GM19452 (cell line): ENCODE data around the gene PCYT2.

Experiments used
- ATAC-seq: cut with Tn5 transposase; IDR thresholded peaks from one replicate; pipeline ENCODE4 v1.9.1; 2021; ENCODE audit not compliant: unreplicated experiment

The PCYT2 gene

DNA sequence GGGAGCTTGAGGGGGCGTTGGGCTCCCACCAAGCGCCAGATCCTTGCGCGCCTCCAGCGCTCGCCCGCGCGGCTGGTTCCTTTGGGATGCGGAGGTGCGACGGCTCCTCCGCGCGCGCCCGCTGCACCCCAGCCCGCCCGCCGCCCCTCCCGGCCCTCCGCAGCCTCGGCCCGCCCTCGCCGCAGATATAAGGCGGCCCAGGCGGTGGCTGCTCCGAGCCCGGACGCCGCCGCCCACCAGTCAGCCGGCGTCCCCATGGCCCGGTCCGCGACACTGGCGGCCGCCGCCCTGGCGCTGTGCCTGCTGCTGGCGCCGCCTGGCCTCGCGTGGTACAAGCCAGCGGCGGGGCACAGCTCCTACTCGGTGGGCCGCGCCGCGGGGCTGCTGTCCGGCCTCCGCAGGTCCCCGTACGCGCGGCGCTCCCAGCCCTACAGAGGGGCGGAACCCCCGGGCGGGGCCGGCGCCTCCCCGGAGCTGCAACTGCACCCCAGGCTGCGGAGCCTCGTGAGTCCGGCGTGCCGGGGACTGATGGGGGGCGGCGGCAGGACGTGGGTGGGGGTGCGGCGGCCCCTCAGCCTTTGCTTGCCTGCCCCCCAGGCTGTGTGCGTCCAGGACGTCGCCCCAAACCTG, 9.1 kb downstream of the PCYT2 start, which contains the start of gene NPB:
Gene NPB, plus strand, starts transcription at position 216 of the 630 bp plus-strand sequence. Its CDS starts 40 bp downstream, at position 256.
- no peak for ATAC-seq

DNA sequence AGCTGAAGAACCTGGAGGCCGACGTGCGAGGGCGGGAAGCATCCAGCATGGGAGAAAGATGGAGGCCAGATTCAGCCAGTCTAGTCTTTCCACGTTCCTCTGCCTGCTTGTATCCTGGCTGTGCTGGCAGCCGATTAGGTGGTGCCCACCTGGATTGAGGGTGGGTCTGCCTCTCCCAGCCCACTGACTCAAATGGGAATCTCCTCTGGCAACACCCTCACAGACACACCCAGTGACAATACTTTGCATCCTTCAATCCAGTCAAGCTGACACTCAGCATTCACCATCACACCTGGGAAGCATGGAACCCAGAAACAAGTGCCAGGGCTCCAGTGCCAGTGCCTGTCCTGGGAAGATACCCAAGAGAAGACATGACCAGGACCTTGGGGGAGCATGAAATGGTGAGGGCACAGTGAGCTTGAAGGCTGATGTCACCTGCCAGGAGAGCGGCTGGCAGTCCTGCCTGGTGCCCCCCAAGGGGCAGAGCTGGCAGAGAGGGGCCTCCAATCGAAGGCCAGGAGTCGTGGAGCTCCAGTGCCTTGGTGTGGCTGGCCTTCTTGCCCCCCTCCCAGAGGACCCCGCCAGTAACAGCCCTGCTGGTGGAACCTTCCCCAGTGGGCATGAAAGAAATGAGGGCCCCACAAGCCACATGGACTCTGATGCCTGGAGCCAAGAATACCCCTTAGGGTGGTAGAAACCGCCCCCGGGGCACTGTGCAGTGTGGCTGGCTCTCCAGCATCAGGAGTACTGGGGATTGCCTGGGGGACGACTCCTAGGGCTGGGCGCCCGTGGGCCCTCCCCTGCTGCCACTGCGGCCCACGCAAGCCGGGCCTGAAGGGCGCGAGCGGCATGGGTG, 9.8 kb downstream of the PCYT2 start:
- no peak for ATAC-seq

DNA sequence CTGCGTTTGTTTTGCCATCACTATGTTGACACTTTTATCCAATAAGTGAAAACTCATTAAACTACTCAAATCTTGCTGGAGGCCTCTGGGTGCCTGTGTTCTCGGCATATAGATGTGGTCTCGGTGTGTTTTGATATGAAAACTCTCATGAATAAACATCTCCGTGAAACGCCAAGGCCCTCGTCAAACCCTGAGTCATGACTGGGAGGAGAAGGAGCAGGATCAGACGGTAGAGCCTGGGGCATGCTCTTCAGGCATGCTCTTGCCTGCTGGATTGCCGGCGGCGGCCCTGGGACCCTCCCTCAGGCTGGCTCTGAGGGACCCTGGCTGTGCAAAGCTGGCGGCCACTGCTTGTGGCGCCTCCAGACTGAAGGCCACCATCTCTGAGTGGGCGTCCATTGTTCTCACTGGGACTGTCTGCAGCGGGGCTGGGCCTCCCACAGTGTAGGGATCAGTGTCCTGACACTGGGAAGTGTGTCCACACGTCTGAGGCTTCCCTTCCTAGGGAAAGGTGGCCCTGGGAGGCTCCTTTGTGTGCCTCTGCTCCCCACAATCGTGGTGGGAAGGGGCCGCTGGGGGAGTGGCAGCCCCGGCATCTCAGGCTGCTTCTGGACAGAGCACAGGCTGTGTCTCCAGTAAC, 10.9 kb downstream of the PCYT2 start:
- ATAC-seq = no peak

DNA sequence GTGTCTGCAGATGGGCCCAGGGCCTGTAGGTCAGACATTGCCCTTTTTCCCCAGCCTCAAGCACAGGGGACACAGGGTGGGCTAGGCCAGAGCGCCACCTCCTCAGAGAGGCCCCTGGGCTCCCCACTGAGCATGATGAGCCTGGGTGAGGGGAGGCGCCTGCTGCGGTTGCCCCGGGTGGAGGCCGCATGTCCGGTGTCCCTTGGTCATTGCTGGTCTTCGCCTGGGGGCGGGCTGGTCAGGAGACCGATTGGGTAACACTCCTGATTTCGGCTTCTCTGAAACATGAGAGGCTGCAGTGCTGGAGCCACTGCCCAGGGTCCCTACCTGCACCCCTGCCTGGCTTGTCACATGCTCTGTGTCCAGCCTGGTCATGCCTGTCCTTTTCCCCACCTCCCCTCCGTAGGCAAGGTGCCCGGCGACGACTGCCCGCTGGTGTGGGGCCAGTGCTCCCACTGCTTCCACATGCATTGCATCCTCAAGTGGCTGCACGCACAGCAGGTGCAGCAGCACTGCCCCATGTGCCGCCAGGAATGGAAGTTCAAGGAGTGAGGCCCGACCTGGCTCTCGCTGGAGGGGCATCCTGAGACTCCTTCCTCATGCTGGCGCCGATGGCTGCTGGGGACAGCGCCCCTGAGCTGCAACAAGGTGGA, 11.6 kb downstream of the PCYT2 start:
- ATAC-seq = no peak

DNA sequence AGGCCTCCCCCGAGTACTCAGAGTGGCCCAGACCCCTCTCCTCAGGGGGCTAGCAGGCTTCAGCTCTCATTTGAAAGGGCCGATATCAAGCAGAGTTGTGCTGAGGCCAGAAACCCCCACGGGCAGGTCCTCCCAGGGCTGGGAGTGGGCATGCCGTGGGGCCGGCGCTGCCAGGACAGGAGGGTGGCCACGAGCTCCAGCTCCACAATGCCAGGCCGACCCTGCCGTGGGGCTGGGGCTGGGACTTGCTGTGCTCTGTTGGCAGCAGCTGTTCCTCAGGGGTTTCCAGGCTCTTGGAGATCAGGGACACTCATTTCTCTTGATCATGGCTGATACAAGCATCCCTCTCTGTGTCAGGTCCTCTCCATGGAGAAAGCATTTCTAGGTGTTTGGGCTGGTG, 12.3 kb downstream of the PCYT2 start:
- no peak for ATAC-seq

DNA sequence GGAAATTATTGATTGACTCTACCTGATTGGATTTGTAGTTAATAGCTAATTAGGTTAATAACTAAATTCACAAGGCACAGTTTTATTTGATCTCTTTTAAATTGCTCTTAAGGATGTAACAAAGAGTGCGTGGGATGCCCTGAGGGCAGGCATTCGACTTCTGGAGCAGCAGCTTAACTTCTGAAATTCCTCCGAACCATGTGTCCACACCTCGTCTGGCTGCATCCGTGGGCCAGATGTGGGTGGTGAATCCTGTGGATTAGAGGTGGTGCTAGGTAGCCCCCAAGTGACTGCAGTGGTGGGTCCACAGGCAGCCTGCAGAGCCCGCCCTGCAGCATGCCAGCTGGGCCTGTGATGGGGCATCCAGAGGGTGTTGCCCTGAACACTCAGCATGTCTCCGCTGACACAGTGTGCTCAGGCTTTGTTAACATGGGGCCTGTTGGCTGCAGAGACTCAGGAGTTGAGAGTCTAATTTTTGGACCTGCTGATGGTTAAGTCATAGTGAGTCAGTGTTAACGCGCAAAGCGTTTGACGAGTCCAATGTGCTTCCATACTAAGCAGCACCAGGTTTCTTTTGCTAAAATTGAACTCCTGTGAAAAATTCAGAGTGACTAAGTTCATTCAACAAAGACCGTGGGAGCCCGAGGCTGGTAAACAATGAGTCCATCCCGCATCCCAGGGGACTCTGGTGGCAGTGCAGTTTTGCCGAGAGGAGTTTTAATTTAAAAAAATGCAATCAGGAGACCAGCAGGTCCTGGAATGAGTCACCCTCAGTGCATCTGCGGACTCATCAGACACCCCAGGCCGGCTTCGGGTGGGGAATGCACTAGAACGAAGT, 13.0 kb downstream of the PCYT2 start:
- ATAC-seq = no peak

DNA sequence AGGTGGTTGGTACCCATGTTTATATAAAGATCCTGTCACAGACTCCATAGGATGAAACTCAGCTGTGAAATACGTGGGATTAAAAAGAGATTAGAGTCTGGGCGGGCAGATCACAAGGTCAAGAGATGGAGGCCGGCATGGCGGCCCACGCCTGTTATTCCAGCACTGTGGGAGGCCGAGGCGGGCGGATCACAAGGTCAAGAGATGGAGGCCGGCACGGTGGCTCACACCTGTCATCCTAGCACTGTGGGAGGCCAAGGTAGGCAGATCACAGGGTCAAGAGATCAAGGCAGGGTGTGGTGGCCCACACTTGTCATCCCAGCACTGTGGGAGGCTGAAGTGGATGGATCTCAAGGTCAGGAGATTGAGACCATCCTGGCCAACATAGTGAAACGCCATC, 15.8 kb downstream of the PCYT2 start:
- no peak for ATAC-seq

DNA sequence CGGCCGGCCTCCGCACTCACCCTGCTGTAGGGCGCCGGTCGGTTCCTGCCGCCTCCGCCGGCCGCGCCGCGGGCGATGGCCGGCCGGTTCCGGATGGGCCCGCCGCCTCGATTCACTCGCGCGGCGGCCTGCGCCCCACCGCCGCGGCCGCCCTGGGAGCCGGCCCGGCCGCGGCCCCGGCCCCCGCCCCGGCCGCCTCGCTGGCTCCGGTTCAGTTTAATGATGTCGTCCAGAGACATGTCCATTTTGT, 20.0 kb downstream of the PCYT2 start:
- ATAC-seq = peak; percentile 20

DNA sequence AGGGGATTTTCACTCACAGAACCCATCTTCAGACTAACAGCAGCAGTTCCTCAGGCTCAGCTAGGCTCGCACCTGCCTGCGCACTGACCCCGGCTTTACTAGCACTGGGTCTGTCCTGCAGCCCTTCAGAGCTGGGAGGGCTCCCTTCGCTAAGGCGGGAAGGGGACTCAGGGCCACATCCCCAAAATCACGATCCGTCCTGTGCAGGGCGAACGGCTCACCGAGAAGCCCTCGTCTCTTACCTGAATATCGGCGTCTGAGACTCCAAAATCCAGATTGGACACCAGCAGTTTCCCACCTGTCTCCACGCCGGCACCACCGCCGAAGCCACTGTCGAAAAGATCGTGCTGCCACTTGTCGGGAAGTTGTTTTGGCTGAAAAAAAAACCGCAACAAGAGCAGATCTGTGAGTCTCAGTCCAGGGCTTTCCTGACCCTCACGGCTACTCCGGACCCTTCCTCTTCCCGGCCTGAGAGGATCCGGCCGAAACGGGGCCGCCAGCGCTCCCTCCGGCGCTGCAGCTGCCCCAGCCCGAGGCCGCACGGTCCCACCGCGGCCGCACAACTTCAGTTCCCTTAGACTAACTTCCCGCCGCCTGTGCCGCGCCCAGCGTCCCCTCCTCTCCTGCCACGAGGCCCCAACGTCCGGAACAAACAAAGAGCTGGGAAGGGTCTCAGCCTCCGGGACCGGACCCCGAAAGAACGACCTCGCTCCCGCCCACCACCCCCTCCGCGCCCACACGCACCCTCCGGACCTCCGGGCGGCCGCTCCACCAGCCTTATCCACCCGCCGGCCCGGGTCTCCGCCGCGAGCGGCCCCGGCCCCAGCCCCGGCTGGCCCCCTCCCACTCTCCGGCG, 20.5 kb downstream of the PCYT2 start:
- no peak for ATAC-seq

DNA sequence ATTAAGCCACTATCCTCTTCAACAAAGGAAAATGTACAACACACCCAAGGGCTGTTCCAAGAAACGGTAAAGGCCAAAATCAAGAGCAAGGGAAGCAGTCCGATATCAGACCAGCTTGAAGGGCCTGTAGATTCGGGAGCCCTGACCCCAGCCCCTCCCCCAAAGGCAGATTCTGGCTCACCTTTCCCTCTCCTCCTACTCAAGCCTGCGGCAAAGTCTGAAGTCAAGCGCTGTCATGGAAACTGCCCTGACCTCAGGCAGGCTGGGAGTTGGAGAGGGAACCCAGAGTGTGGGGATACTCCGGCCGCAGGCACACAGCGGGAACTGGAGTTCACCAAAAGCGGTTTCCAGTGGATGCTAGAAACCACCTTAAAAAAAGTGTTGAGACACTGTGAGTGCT, 21.6 kb downstream of the PCYT2 start:
- no peak for ATAC-seq

DNA sequence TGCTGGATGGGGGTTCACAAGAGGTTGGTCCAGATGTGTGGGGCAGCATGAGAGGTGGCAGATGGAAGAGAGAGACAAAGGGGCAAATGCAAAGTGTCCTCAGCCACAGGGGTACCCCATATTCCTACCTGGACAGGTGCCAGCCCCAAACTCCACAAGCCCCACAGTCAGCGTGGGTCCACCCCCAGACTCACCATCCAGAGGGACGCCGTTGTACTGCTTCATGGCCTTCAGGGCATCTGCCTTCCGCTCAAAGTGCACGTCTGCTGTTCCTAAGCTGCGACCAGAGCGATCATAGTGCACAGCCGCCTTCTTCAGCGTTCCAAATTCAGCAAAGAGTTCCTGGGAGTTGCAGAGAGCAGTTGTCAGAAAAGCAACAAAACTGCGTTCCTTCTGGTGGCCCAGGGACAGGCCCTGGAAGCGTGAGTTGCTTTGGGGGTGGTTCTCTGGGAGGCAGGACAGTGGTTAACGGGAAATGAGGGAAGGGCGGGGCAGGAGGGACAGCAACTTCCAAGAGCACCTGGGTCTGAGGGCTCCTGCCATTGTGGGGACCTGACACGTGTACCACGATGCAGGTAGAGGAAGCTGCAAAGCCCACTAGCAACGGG, 22.1 kb downstream of the PCYT2 start:
- no peak for ATAC-seq

DNA sequence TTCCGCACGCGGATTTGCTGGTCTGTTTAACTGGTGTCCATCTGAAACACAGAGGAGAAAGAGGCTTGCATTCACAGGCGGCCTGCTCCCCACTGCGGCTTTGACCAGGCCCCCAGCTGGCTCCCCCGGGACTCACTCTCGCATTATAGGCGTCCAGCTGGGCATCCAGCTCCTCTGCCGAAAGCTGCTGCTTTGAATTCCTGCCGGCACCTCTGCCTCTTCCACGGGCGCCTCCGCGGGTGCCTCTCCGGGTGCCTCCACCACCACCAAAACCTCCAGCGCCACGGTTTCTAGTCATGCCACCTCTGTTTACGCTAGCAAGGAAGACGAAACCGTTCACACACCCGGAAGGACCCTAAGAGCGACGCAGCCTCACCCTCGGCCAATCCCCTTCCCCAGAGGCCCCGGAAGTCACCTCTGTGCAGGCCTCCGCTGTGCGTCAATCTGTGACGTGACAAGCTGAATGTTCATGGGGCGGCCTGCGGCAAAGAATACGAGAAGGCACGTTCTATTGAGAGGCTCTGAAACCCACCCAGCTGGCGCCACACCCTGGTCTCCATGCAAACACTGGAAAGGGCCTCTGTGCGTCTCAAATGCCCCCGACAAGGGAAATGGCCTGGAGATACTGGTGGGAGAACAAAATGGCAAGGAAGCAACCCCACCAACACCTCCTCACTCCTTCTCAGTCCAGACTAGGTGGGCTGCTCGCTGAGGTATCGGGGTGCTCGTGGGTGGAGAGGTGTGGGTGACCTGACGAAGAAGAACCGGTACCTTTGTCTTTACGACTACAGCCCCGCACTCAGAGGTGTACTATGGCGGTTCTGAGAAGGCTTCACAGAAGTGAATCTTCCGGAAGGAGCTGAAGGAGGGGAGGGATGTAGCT, 22.9 kb downstream of the PCYT2 start:
- ATAC-seq = no peak

DNA sequence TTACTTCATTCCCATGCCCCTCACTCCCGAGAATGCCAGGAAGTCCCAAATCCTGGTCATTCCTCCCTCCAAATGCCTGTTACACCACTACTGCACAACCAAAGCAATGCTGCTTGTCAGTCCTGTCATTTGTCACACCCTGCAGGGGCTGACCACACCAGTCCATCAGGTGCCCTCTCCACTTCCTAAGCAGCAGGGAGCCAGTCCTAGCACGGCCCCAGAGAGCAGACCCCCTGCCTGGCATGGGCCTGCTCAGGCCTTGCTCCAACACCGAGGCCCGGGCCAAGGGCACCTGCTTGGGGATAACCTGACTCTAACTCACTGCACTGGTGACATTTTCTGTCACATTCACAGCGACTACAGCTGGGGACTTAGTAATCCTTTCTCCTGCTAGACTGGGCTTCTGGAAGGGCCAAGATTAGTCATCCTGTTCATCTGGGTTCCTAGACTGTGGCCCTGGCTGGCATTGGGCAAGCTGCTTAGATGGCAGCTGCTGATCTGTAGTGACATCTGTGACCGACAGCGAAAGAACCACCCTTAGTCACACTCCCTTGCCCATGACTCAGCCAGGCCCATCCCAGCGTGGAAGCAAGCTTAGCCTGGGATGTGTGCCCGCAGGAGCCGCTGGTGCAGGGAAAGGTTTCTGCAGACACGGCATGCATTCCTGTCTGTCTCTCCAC, 25.2 kb downstream of the PCYT2 start:
- ATAC-seq = no peak

DNA sequence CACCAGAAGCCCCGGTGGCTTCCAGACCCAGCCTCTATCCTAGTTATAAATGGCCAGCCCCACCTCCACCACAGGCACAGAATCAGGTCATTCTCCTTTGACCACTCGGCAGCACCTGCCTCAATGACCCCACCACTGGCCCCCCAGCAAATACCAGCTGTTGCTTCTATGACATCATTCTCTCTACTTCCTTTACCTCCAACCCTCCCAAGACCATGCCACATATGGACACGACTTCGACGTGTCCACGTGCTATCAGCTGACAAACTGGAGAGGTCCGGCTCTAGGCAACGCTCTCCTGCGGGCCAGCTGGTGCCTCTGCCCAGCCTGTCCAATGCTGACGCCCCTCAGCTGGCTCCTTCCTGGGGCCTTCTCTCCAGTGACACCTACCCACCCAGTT, 25.7 kb downstream of the PCYT2 start:
- ATAC-seq = no peak

DNA sequence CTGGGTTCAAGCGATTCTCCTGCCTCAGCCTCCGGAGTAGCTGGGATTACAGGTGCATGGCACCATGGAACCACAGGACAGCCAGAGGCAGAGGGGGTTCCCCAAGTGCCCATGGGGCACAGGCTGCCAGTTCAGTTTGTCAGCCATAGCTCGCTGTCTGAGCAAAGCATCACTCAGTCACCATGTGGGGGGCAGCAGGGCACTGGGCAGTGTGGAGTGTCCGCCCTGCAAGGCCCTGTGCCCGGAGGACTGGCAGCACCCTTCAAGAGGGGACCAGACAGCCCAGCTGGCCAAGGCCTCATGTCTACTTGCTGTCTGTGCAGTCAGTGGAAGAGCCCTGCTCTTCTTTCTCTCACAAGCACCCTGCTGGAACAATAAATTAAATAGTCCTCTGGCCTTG, 26.2 kb downstream of the PCYT2 start:
- no peak for ATAC-seq

DNA sequence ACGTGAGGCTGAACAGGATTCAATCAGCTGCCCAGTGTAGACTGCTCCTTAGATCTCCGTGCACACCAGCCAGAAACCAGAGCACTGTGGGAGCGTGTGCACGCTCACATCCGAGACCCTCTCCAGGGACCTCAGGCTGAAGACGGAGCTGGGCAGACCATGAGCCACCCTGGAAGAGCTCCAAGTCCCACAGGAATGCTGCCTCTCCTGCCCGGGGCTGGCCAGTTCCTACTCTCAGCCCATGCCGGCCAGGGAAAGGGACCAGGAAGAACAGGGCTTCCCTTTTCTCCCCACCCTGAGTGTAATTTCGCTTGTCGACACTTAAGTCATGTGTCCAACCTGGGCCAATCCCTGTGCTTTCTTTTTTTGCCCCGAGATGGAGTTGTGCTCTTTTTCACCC, 26.7 kb downstream of the PCYT2 start:
- ATAC-seq = no peak

DNA sequence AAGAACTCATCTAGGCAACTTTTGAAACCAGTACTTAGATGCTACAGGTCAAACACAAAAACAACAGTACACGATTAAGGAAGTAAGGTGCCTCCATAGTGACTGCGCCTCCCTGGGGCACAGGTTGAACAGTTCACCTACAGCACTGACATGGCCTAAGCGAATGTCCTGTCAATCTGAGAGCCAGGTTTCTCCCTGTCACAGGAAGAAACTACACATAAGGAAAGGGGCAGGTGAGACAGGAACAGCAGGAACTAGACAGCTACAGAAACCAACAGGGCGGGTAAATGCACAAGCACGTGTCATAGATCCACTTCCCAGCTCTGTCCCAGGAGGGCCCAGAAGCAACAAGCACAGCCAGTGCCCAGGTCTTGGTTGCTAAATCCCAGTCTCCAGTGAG, 32.1 kb downstream of the PCYT2 start:
- ATAC-seq = no peak

DNA sequence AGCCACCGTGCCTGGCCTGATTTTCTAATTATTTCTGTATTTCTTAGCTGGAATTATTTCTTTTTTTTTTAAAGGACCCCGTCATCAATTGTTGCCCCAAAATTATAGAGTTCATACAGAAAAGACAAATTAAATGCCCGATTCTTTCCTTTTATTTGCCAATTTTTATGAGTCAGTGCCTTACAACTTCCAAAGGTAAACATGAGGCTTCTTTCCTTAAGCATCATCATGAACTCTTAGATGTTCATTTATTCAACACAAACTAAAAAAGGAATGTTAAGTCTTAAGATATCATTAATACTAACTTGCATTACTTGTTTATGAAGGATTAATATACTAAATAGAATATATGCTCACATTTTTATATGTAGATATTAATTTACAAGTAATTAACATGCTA, 32.9 kb downstream of the PCYT2 start:
- ATAC-seq = no peak
